GM18505 (cell line): ENCODE results near the gene AP2A2.

ENCODE experiments used
- ATAC-seq: cut with Tn5 transposase; IDR thresholded peaks from one replicate; pipeline ENCODE4 v1.9.1; 2021; ENCODE audit not compliant: unreplicated experiment
- POLR2A ChIP-seq: IDR thresholded peaks from 4 replicates; pipeline ENCODE4 v1.6.1; 2011; ENCODE audit warnings: borderline replicate concordance; ENCODE audit not compliant: insufficient read depth, insufficient read length; ENCODE audit errors: extremely low read depth

AP2A2 gene

GRCh38 chr11:1020211-1020905, 94.7 kb downstream of the AP2A2 start:
- no peak for TF ChIP-seq POLR2A
- ATAC-seq, result no peak

- no peak for TF ChIP-seq POLR2A
- ATAC-seq, result no peak
Observed at GRCh38 chr11:1022411-1022810, 96.7 kb downstream of the AP2A2 start.

- no peak for ATAC-seq
- no peak for TF ChIP-seq POLR2A
Observed at GRCh38 chr11:1022908-1023810, 97.5 kb downstream of the AP2A2 start.

- no peak for TF ChIP-seq POLR2A
- no peak for ATAC-seq
Observed at GRCh38 chr11:1023811-1024596, 98.3 kb downstream of the AP2A2 start.

- no peak for ATAC-seq
- no peak for TF ChIP-seq POLR2A
Observed at GRCh38 chr11:1024597-1025409, 99.1 kb downstream of the AP2A2 start.

GRCh38 chr11:1025410-1026162, 99.9 kb downstream of the AP2A2 start:
- TF ChIP-seq POLR2A, result no peak
- ATAC-seq, result no peak

- no peak for ATAC-seq
- TF ChIP-seq POLR2A, result no peak
Observed at GRCh38 chr11:1026163-1026450, 100.4 kb downstream of the AP2A2 start.

- no peak for ATAC-seq
- TF ChIP-seq POLR2A, result no peak
Observed at GRCh38 chr11:1026641-1027482, 101.2 kb downstream of the AP2A2 start.

- TF ChIP-seq POLR2A, result no peak
- no peak for ATAC-seq
Observed at GRCh38 chr11:1027483-1028290, 102.0 kb downstream of the AP2A2 start.

- ATAC-seq, result no peak
- no peak for TF ChIP-seq POLR2A
Observed at GRCh38 chr11:1028291-1028540, 102.5 kb downstream of the AP2A2 start.

GRCh38 chr11:1028616-1029015, 102.9 kb downstream of the AP2A2 start:
- no peak for TF ChIP-seq POLR2A

More at GRCh38 chr11:1028616-1029015, 102.9 kb downstream of the AP2A2 start:
- no peak for ATAC-seq
